Upper lobe of left lung (tissue), 6 donors: ENCODE data around the gene ZNF423. TPM values are rescaled to one million over a fixed set of nuclear protein-coding genes. Genes with fewer than 3 reads are reported as not detected.
A peak's percentile ranks its signal among the peaks of the same experiment; 100 is the strongest.

Experiments
- ATAC-seq, 2 donors: fragments of 200-7000 bp; cut with Tn5 transposase; one replicate each; pipeline ENCODE4 v1.9.1; 2022; ENCODE audit warnings: mild to moderate bottlenecking in 2 of 2, moderate library complexity in 2 of 2; ENCODE audit not compliant: low FRiP score in 2 of 2
- DNase-seq, 2 donors: peaks; one replicate each; pipeline ENCODE4 v3.0.0-alpha.2; 2019 to 2020
- H3K27ac ChIP-seq, 4 donors: fragments of 200-600 bp; sonication (generic); one replicate each; pipeline ENCODE4 v1.5.1; 2016 to 2019
- H3K27me3 ChIP-seq, 4 donors: fragments of 200-600 bp; sonication (generic); one replicate each; pipeline ENCODE4 v1.5.1; 2017 to 2019
- H3K36me3 ChIP-seq, 4 donors: fragments of 200-600 bp; sonication (generic); one replicate each; pipeline ENCODE4 v1.5.1; 2016 to 2019
- H3K4me1 ChIP-seq, 4 donors: fragments of 200-600 bp; sonication (generic); one replicate each; pipeline ENCODE4 v1.5.1; 2018 to 2019
- H3K4me3 ChIP-seq, 4 donors: fragments of 200-600 bp; sonication (generic); one replicate each; pipeline ENCODE4 v1.5.1; 2017 to 2019; ENCODE audit warnings: mild to moderate bottlenecking in 2 of 4, moderate library complexity in 1 of 4
- H3K9me3 ChIP-seq, 4 donors: fragments of 200-600 bp; sonication (generic); one replicate each; pipeline ENCODE4 v1.5.1; 2018 to 2019
- EP300 ChIP-seq, 4 donors: sonication (generic); formaldehyde crosslinking; IDR thresholded peaks; one replicate each; pipeline ENCODE4 v1.5.1; 2017; ENCODE audit warnings: antibody characterized with exemption in 4 of 4, control low read depth in 2 of 4
- POLR2A ChIP-seq, 4 donors: fragments of 450-650 bp; IDR thresholded peaks; one replicate each; pipeline ENCODE4 v1.5.1; 2016 to 2017; ENCODE audit warnings: antibody characterized with exemption in 4 of 4, mild to moderate bottlenecking in 2 of 4
- POLR2AphosphoS5 ChIP-seq, 2 donors: sonication (generic); formaldehyde crosslinking; IDR thresholded peaks; one replicate each; pipeline ENCODE4 v1.5.1; 2017; ENCODE audit warnings: antibody characterized with exemption in 2 of 2
- WGBS, 2 donors: methylation state at CpG; one replicate each; pipeline ENCODE4 v1.1.5; 2017 to 2018; 5-methylcytosine and 5-hydroxymethylcytosine counted together
- total RNA-seq, 6 donors: library from RNA; depleted of rRNA in 4 of 6; stranded (reverse); fragments of >200 nt in 4 of 6; gene quantifications; one replicate each; pipeline versions ENCODE4 v1.1.0 to v1.2.1, GENCODE V29; 2016 to 2021
- TF ChIP-seq, protein P1 (sequence below), 6 experiments: fragments of 450-650 bp in 4 of 6; fragments of 200-600 bp in 2 of 6; sonication (generic) in 2 of 6; IDR thresholded peaks; one replicate each; pipeline ENCODE4 v1.5.1; 2016 to 2019; ENCODE audit warnings: antibody characterized with exemption in 6 of 6
- donor health status: DM: no; HTN: no; CAD: no; lungs with moderate emphysema.
- donor health status: DM: no; HTN: yes; CAD: no; lungs with severe emphysema.

ZNF423 gene
- total RNA-seq, 6 donors from 2014 or later, result 4.1 to 11.4 (median 6.7) TPM

DNA sequence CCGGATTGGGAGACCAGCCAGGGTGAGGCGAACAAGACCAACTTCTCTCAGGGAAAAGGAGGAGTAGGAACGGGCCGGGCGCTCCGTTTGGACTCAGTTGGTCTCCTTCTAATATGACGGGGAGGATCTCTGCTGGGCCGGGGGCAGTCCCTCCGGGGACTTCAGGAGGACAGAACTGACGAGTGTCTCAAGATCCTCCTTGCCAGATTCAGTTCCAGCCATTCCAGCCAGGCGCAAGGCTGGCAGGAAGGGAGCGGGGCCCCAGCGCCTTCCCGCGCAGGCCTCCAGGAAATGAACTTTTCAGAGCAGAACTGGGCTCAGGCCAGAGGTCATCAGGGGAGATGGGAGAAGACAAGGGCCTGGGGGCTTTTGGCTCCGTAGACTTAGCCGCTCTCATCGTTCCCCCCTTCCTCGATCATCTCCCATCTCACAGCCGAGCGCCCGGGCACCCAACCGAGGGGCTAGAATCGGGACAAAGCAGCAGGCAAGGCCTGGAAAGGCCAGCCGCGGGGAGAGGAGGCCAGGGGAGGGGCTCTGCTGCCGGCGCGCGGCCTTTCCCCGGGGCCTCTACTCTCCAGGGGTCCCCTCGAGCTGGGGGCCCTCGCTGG, 1.6 kb downstream of the ZNF423 start:
- DNase-seq, result no peak
- Histone ChIP-seq H3K9me3 (no peaks in the 10 kb centered on the region), H3K4me3 (peak overlapping the region; percentile 40 to 90 (median 73)), H3K36me3 (no peaks in the 10 kb centered on the region), H3K4me1 (peaks cover 30 to 60% (median 46%) of the 10 kb centered on the region in 4 donors), H3K27ac (peak overlapping the region; percentile 85 to 94 (median 92)), H3K27me3 (peaks cover 0 to 18% (median 9%) of the 10 kb centered on the region in 4 donors)
- 35 to 44% methylated on average over 16 to 32 of the region's 33 CpGs for WGBS, 2 donors
- TF ChIP-seq POLR2AphosphoS5 (IDR thresholded peaks at IDR 0.05) (peak; percentile 50 to 65), EP300 (IDR thresholded peaks at IDR 0.05) (no peak)
- no peak for ATAC-seq

DNA sequence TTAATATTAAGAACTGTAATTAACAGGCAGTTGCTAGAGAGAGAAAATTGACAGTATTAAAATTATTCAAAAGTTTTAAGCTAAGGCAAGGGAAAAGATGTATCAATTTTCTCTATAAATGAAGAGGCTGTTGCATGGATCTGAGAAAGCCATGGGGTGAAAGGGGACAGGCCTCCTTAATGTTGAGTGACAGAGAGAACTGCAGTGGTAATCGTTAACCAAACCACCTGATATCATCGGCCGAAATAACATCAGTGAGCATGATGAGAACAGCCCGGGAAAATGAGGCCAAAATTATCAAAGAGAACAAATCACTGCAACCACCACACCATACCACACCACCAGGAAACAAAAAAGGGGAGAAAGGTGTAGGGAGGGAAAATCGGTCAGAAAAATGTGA, 3.6 kb downstream of the ZNF423 start:
- Histone ChIP-seq H3K9me3 (no peaks in the 10 kb centered on the region), H3K4me3 (no peak overlapping the region), H3K27me3 (peaks cover 0 to 8% (median 3%) of the 10 kb centered on the region in 4 donors), H3K4me1 (peaks cover 12 to 40% (median 30%) of the 10 kb centered on the region in 4 donors), H3K27ac (peak overlapping the region in 2 of 4 donors; percentile 94), H3K36me3 (no peaks in the 10 kb centered on the region)
- TF ChIP-seq POLR2A (IDR thresholded peaks at IDR 0.05) (no peak), EP300 (IDR thresholded peaks at IDR 0.05) (no peak), POLR2AphosphoS5 (IDR thresholded peaks at IDR 0.05) (no peak)
- TF ChIP-seq, protein P1, sequence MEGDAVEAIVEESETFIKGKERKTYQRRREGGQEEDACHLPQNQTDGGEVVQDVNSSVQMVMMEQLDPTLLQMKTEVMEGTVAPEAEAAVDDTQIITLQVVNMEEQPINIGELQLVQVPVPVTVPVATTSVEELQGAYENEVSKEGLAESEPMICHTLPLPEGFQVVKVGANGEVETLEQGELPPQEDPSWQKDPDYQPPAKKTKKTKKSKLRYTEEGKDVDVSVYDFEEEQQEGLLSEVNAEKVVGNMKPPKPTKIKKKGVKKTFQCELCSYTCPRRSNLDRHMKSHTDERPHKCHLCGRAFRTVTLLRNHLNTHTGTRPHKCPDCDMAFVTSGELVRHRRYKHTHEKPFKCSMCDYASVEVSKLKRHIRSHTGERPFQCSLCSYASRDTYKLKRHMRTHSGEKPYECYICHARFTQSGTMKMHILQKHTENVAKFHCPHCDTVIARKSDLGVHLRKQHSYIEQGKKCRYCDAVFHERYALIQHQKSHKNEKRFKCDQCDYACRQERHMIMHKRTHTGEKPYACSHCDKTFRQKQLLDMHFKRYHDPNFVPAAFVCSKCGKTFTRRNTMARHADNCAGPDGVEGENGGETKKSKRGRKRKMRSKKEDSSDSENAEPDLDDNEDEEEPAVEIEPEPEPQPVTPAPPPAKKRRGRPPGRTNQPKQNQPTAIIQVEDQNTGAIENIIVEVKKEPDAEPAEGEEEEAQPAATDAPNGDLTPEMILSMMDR (IDR thresholded peaks at IDR 0.05), result no peak
- WGBS, 2 donors, result 53 to 60% methylated on average over 5 of the region's 5 CpGs
- DNase-seq (no peak), ATAC-seq (no peak)

DNA sequence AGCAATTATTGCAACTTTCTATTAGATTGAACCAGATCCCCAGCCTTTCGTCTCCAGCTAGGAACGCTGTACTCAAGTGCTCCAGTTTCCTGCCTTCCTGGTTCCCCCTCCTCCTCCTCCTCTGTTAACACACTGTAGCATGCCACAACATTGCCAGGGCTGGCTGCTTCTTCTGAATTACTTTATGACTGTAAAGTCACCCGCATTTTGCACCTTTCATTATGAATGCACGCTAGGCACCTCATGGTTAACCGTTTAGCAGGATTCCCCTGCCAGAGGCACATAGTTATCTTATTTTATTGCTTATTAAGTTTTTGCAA, 4.5 kb downstream of the ZNF423 start:
- Histone ChIP-seq H3K4me3 (peak overlapping the region in 1 of 4 donors; percentile 8), H3K9me3 (no peaks in the 10 kb centered on the region), H3K27ac (peak overlapping the region in 2 of 4 donors; percentile 94), H3K4me1 (peaks cover 11 to 37% (median 28%) of the 10 kb centered on the region in 4 donors), H3K27me3 (peaks cover 0 to 6% (median 3%) of the 10 kb centered on the region in 4 donors), H3K36me3 (no peaks in the 10 kb centered on the region)
- ATAC-seq, result no peak
- TF ChIP-seq, protein P1 (IDR thresholded peaks at IDR 0.05), result no peak
- TF ChIP-seq POLR2AphosphoS5 (IDR thresholded peaks at IDR 0.05), result no peak
- no peak for TF ChIP-seq POLR2A (IDR thresholded peaks at IDR 0.05)
- no peak for TF ChIP-seq EP300 (IDR thresholded peaks at IDR 0.05)
- 36 to 42% methylated on average over 5 of the region's 5 CpGs for WGBS, 2 donors
- no peak for DNase-seq

DNA sequence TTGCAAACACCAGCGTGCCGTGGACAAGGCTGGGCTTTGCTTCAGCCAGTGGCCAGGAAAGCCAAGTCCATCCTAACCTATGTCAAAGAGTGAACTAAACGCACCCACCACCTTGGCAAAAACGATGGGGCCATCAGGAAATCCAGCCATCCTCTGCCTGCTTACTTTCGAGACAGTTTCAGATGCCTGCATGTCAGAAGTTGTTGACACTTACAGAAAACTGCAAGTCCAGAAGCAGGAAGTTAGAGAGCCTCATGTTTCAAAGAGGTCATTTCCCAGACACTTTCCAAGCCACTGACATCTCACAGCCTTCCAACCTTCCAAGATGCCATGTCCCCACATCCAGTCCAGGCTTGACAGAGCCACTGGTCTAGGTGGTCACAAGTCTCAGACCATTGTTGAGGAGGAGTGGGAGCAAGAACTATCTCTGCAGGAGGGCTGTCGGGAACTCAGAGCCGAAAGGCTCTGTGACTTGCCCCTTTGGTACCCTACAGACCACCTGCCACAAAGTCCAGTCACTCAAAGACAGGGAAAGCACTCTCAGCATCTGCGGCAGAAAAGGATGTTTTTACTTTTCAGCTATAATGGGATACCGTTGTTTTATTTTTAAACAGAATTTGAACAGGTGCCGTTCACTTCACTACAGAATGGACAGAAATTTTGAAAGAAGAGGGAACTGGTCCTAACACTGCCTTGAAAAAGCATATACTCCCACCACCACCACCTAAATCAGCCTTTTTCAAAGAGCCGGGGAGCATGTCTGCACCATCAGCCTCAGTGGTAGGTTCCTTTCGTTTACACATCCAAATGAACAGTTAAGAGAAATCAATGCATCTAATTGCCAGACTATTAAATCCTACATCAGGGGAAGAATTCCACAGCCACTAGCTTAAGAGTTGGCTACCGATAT, 5.1 kb downstream of the ZNF423 start:
- peak overlapping the region in 2 of 4 donors; percentile 24 to 94 for H3K27ac ChIP-seq
- H3K4me3 ChIP-seq, result peak overlapping the region in 1 of 4 donors; percentile 8
- H3K27me3 ChIP-seq, result peaks cover 0 to 6% (median 3%) of the 10 kb centered on the region in 4 donors
- DNase-seq (no peak), ATAC-seq (no peak)
- 56 to 64% methylated on average over 13 of the region's 13 CpGs for WGBS, 2 donors
- no peaks in the 10 kb centered on the region for H3K9me3 ChIP-seq
- H3K4me1 ChIP-seq, result peaks cover 11 to 31% (median 24%) of the 10 kb centered on the region in 4 donors
- TF ChIP-seq POLR2A (IDR thresholded peaks at IDR 0.05) (no peak), POLR2AphosphoS5 (IDR thresholded peaks at IDR 0.05) (no peak), EP300 (IDR thresholded peaks at IDR 0.05) (no peak)
- TF ChIP-seq, protein P1 (IDR thresholded peaks at IDR 0.05), result no peak
- H3K36me3 ChIP-seq, result no peaks in the 10 kb centered on the region

DNA sequence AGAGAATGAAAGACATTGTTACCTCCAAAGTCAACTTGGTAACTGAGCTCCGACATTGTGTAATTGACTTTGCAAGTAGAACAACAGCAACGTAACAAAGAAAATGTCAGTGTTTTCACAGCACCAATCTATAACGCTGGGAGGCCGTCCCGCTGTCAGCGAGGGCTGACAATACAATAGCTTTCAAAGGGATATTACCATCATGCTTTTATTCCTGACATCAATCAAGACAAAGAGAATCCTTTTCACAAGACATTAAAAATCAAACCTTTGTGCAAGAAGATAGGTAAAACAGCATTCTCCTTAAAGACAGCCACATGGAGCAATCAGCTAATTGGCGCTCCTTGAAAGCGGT, 6.2 kb downstream of the ZNF423 start:
- no peaks in the 10 kb centered on the region for H3K9me3 ChIP-seq
- peak overlapping the region in 1 of 4 donors; percentile 3 for H3K27ac ChIP-seq
- H3K4me3 ChIP-seq, result no peak overlapping the region
- DNase-seq, result no peak
- peaks cover 0 to 6% (median under 1%) of the 10 kb centered on the region in 4 donors for H3K27me3 ChIP-seq
- no peak for TF ChIP-seq EP300 (IDR thresholded peaks at IDR 0.05)
- TF ChIP-seq, protein P1 (IDR thresholded peaks at IDR 0.05), result no peak
- no peak for TF ChIP-seq POLR2A (IDR thresholded peaks at IDR 0.05)
- TF ChIP-seq POLR2AphosphoS5 (IDR thresholded peaks at IDR 0.05), result no peak
- 67 to 76% methylated on average over 8 of the region's 8 CpGs for WGBS, 2 donors
- no peak for ATAC-seq
- peaks cover 9 to 26% (median 21%) of the 10 kb centered on the region in 4 donors for H3K4me1 ChIP-seq
- H3K36me3 ChIP-seq, result no peaks in the 10 kb centered on the region
